A204.1 (cell line): Measurements from ENCODE around the gene ABCD1.
"Not testable (repeated sequence)": the region's sequence is repeated elsewhere in the genome, so short reads cannot be mapped to it uniquely, and the experiment has no call there.

Experiments used
- FAIRE-seq: peaks from 2 replicates; lab custom pipeline; 2012; peaks lifted over from hg19 to GRCh38; lab: Jason Lieb, UNC

ABCD1 gene

DNA sequence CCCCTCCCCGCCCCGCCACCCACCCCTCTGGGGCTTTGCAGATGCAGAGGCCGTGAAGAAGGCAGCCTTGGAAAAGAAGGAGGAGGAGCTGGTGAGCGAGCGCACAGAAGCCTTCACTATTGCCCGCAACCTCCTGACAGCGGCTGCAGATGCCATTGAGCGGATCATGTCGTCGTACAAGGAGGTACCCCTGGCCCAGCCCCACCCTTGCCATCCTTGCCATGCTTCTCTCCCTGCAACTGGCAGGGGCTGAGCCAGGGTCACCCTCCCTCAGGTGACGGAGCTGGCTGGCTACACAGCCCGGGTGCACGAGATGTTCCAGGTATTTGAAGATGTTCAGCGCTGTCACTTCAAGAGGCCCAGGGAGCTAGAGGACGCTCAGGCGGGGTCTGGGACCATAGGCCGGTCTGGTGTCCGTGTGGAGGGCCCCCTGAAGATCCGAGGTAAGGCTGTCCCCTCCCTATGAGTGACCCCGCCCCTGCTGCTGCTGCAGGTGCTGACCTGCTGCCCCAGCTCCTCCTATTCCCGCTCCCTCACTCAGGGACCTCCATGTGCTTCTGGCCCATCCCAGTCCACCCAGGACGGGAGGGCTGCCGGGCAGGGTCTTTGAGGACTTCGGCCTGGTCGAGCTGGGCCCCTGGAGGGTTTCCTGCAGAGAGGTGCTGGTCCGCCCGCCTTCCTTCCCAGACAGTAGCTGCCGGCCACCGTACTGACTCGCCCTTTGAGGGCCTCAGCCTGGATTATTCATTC lies 11.6 kb downstream of the ABCD1 start:
- no peak for FAIRE-seq

- FAIRE-seq: no peak
Observed at GRCh38 chrX:153736871-153737441, 12.3 kb downstream of the ABCD1 start.

GRCh38 chrX:153738056-153738605 lies 13.5 kb downstream of the ABCD1 start:
- FAIRE-seq: no peak

DNA sequence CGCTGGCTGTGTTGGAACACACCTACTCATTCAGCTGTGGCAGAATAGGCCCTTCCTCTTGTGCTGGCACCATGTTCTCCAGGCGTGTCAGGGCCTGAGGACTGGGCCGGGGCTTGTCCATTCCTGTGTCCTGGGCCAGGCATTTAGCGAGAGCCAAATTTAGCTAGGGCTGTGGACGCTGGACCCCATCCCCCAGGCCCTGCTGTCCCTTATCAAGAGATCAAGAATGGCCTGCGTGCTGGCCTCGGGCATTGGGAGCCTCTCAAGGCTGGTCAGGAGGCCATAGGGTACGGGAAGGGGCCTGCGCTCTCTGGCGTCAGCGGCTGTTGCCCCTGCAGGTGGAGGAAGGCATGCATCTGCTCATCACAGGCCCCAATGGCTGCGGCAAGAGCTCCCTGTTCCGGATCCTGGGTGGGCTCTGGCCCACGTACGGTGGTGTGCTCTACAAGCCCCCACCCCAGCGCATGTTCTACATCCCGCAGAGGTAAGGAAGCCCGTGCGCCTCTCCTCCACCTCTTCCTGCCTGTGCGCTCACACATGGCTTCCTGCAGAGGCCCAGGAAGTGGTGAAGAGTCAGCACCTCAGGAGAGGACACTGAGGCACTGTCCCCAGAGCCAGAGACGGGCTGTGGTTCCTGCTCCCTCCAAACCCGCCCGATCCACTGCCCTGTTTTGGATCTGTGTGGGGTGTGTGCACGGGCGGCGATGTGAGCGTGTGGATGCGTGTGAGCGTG lies 15.3 kb downstream of the ABCD1 start:
- no peak for FAIRE-seq

GRCh38 chrX:153740631-153741222 lies 16.1 kb downstream of the ABCD1 start:
- no peak for FAIRE-seq

GRCh38 chrX:153741446-153741845 lies 16.8 kb downstream of the ABCD1 start:
- FAIRE-seq: no peak

DNA sequence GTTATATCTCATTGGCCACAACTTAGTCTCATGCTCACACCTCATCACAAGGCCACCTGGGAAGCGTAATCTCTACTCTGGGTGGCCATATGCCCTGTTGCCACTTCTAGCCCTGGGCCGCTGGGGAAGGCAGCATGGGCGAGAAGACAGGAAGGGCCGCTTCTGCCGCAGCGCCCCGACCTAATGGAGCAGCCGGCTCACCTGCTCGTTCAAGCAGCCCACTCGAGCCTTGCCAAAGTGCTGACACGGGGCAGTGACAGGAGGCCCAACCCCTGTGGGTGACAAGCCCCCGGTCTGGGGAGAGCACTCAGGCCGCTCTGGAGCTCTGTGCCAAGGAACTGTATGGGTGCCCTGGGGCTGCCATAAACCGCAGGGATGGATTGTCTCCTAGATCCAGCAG lies 17.5 kb downstream of the ABCD1 start:
- not testable (repeated sequence) for FAIRE-seq

DNA sequence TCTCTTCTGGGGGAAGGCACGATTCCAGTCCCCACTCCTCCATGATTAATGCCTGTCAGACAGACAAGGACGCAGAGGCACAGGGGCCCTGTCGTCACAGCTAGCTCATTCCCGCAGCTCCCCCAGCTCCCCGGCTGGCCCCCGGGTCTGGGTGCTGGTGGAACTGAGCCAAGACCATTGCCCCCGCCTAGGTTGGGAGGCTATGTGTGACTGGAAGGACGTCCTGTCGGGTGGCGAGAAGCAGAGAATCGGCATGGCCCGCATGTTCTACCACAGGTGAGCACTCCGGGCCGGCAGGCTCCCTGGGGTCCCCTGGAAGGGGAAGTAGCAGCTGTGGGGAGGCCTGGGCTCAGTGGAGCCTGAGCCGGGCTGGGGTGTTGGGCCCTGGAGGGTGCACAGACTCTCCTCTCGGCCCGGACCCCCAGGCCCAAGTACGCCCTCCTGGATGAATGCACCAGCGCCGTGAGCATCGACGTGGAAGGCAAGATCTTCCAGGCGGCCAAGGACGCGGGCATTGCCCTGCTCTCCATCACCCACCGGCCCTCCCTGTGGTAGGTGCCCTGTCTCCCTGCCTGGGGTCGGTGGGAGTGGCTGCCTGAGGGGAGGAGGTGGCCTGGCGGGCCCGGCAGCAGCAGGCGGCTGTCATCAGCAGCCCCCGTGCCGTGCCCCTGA lies 18.3 kb downstream of the ABCD1 start:
- FAIRE-seq: not testable (repeated sequence)

DNA sequence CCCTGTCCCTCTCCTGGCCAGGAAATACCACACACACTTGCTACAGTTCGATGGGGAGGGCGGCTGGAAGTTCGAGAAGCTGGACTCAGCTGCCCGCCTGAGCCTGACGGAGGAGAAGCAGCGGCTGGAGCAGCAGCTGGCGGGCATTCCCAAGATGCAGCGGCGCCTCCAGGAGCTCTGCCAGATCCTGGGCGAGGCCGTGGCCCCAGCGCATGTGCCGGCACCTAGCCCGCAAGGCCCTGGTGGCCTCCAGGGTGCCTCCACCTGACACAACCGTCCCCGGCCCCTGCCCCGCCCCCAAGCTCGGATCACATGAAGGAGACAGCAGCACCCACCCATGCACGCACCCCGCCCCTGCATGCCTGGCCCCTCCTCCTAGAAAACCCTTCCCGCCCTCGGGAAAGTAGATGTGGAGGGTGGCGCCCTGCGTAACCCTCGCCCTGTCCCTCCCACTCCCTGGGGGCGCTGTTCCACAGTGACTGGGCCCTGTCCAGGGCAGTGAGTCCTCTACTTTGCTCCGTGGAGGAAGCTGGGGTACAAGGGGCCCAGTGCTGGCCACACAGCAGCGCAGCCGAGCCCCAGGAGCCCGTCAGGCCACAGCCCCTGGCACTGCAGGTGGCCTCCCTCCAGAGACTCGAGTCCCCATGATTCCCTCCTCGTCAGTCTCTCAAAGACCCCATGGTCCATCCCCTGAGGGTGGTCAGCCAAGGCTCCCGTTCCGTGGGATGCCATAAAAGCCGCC lies 19.0 kb downstream of the ABCD1 start:
- FAIRE-seq: not testable (repeated sequence)

GRCh38 chrX:153744210-153745066 lies 19.8 kb downstream of the ABCD1 start:
- no peak for FAIRE-seq

GRCh38 chrX:153745067-153745433 lies 20.4 kb downstream of the ABCD1 start:
- not testable (repeated sequence) for FAIRE-seq

DNA sequence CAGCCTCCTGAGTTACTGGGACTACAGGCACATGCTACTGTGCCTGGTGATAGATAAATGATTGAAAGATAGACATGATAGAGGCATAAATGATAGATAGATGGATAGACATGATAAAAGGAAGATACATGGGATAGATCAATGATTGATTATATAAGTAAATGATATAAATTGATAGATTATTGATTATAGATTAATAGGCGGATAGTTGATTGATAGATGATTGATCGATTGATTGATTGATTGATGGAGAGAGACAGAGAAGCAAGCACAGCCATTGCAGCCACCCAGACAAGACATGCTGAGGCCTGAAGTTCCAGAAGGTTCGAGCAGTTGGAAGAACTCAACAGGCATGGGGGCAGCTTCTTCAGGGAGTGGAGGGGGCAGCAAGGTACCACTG lies 21.7 kb downstream of the ABCD1 start:
- FAIRE-seq: no peak

- FAIRE-seq: not testable (repeated sequence)
Observed at GRCh38 chrX:153746991-153747390, 22.3 kb downstream of the ABCD1 start.

DNA sequence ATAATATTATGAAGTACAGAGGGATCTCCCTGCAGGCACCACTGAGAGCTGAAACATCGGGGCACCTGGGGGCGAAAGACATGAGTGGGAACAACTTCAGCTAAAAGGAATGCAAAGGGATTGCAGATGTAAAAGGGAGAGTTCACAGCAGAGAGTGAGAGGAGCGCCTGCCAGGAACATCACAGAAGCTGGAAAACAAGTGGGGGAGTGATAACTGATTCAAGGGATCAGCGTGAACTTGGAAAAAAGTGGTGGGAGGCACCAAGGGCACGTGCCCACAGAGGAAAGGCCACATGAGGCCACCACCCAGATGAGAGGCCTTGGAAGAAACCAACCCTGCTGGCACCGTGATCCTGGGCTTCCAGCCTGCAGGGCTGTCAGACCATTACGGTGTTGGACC lies 24.4 kb downstream of the ABCD1 start:
- FAIRE-seq: not testable (repeated sequence)

- FAIRE-seq: no peak
Observed at GRCh38 chrX:153750127-153750774, 25.6 kb downstream of the ABCD1 start.

DNA sequence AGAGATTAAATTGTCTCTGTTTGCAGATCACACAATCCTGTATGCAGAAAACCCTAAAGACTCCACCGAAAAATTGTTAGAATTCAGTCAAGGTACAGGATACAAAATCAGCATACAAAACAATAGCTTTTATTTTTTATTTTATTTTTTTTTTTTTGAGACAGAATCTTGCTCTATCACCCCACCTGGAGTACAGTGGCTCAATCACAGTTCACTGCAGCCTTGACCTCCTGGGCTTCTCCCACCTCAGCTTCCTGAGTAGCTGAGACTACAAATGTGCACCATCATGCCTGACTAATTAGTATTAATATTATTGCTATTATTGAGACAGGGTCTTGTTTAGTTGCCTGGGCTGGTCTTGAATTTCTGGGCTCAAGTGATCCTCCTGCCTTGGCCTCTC lies 30.5 kb downstream of the ABCD1 start:
- no peak for FAIRE-seq

- no peak for FAIRE-seq
Observed at GRCh38 chrX:153761863-153762262, 37.2 kb downstream of the ABCD1 start.

DNA sequence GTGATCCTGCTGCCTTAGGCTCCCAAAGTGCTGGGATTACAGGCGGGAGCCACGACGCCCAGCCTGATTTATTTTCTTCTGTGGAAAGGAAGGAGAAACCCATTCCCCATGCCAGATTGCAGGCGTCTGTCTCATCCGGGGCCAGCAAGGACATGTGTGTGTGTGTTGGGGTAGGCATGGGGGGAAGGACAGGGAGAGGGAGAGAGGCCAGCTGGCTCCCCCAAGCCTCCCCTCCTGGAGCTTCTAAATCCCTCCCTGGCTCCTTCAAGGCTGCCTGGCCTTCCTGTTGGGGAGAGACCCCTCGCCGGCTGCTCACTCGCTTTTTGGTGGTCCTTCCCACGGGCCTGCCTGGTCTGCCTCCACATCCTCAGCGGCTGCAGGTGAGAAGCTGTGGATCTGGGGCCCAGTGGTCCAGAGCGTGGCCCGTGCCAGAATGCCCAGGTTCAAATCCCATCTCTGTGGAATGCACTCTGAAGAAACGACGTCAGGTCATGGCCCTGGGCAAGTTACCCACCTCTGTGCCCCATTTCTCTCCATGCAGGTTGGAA lies 38.0 kb downstream of the ABCD1 start:
- no peak for FAIRE-seq

GRCh38 chrX:153763298-153763932 lies 38.8 kb downstream of the ABCD1 start:
- FAIRE-seq: no peak
